GM10847 (cell line): ENCODE results near the gene PKDCC.

Experiments used
- POLR2A ChIP-seq: IDR thresholded peaks from 2 replicates; pipeline ENCODE4 v1.6.1; 2011; ENCODE audit not compliant: insufficient read length; ENCODE audit errors: extremely low read depth

The PKDCC gene

DNA sequence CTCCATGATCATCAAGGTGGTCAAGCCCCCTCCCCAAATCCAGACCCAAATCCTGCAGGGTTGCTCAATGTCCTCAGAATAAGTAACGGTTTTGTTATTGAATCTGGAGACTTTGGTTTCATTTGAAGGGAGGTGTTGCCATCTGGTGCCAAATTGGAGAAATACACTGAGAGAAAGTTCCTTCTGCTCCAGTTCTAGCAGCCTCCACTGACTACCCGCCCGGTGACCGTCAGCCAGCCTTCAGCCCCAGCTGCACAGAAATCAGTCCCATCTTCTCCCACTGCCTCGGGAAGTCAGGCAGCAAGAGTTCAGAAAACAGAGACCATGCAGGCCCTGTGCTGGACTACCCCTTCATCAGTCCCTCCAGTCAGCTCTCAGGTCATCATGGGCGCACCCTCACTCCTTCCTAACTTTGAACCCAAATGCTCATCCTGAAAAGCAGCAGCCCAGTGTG is 38.7 kb downstream of the PKDCC start:
- no peak for TF ChIP-seq POLR2A

DNA sequence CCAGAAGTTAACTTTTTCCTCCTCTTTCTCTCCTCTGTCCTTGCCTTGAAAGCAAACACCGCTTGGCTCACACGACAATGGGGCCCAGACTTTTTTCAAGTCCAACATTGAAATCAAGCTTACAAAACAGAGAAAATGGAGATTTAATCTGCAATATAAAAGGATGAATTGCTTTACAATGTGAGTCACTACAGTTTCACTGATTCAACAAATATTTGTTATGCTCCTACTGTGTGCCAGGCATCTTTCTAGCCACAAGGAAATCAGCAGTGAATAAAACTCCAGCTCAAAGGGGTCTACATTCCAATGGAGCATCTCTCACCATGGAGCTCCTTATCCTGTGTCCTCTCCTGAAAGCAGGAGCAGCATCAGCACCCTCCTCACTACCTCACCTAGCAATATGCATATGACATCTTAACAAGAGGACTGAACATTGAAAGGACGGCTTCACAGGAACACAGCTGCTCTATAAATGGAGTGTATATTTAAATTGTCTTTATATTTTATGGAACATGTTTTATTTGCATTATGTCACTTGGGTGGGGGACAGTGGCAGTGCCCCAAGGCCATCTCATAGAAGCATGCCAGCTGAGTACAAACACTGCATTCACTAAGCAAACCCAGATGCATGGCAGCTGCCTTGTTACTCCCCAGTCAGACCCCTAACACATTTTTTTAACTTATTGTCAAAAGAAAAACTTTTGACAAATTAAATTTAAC is 39.5 kb downstream of the PKDCC start:
- no peak for TF ChIP-seq POLR2A

DNA sequence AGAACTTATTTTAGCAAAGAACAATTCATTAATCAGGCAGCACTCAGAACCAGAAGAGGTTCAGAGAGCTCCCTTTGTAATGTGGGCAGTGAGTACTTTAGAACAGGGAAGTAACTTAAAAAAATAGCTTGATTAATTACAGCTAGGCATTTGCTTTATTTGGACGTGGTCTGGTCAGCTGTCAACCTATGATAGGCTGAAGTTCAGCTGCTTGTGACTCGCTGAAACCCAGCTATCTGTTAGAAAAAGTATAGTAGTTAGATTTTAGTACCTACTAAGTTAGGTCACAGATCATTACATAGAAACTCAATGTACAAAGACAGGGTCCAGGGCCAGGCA is 40.0 kb downstream of the PKDCC start:
- no peak for TF ChIP-seq POLR2A

DNA sequence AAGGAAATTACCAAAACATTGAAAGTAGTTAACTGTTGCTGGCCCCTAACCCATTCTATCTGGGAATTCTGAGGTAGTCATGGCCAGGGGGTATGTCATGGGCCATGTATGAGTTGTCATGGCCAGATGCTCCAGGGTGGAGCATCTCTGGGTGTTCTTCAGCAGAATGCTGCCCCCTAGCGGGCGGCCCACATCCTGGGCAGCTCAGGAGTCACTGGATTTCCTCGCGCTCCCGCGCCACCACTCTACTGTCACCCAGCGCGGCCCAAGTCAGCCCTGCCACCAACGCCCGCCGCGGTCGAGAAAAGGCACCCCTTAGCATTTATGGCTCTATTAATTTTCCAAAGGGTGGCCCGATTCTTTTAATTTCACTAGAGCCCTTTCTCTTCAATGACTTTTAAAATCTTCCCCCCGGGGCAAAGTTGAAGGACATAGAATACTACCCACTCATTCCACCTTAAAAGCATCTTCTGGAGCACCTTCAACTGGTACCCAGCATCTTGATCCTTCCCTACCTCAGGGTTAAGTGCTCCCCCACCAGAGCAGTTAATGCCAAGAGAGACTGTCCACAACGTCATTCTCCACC is 41.6 kb downstream of the PKDCC start:
- no peak for TF ChIP-seq POLR2A

DNA sequence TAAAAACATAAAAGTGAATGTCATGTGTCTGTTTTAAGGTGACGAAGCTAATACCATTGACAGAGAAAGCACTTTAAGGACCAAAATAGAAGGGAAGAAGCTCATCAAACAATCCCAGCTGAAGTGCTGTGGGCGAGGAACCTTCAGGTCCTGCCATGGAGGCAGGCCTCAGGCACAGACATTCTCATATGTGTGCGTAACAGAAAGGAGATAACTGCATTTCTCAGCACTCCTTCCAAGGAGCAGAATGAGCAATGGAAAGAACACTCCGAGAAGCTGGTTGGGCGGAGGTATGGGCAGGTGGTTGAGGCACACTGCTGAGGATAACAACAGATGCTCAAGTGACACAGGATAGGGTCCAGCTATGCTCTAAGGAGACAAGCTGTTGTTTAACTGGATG is 42.4 kb downstream of the PKDCC start:
- no peak for TF ChIP-seq POLR2A

DNA sequence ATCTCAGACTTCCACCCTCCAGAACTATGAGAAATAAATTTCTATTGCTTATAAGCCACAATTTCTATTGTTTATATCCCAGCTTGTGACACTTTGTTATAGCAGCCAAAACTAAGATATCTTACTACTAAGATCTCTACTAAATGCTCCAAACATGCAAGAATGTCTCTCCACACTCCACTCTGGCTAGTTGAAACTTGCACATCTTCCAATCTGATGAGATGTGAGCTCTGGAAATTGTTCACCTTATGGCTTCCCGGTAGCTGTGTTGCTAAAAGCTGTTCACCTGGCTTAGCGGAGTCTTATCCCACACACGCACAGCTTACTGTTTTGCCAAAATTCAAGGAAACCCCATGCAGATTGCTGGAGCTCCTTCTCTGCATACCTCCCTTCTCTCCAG is 43.9 kb downstream of the PKDCC start:
- TF ChIP-seq POLR2A: no peak

DNA sequence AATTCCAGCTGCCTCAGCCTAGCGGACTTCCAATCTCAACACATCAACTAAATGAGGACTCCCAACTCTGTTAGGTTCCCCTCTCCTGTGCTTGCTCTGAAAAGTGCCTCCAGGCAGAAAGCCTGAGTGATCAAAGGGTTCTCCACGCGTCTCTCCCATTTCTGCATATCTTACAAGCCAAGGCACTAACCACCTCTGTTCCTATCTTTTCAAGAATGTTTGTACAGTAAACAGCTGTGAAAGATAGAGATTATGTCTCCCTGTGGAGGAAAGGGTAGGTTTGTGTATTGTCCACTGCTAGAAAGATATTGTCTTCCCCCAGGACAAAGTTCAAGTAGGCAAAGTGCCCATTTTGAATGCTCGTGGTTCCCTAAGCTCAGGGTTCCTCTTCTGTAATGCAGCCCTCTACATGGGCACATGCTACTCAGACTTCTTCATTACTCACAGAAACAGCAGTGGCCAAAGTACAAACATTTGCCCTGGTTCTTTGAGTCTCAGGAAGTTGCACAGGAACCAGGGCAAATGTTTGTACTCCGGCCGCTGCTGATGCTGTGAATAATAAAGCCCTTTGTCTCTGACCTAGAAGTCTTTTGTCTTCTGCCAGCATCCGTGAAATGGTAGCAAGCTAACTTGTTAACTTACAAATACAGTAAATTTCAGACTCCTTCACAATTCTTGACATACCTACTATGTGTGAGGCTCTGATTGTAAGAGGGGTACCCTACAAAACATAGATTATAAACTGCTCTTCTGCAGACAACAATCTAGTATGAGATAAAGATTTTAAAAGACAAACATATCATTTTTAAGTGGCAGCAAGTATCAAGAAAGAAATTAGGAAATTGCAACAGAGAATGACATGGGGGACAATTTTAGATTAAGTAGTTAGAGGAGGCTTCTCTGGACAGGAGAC is 44.5 kb downstream of the PKDCC start:
- TF ChIP-seq POLR2A: no peak

DNA sequence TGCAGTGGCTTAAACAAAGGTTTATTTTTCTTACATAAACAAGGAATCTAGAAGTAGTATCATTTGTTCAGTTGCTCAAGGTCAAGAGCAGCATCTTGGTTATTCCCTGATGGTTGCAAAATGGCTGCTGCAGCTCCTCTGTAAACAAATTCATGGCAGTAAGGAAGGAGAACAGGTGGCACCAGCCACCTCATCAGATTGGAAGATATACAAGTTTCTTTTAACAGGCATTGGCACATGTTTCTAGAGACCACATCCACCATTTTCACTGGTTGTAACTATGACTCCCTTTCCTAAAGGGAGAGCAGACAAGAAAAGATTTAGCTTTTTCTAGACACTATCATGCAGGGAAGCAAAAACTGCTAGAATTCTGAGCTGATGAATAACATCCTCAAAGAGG is 46.3 kb downstream of the PKDCC start:
- TF ChIP-seq POLR2A: no peak

DNA sequence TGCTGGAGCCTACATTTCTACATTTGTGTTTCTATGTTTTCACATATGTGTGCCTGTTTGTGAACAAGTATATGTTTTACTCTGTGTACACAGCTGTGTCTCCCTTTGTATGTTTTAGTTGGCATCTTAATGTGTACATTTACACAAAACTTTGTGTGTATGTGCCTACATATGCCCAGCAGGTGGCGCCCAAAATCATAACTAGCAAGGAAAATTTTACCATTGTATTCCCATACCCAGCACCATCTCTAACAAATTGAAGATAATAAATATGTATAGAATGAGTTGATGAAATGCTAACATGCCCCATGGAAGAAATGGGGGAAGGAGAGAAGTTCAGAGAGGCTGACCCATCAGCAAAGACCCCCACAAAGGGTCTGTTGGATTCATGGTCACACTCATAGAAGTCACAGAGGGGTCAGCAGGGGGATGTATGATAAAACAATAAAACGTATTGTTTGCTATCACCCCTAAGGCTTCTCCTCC is 48.1 kb downstream of the PKDCC start:
- TF ChIP-seq POLR2A: no peak

DNA sequence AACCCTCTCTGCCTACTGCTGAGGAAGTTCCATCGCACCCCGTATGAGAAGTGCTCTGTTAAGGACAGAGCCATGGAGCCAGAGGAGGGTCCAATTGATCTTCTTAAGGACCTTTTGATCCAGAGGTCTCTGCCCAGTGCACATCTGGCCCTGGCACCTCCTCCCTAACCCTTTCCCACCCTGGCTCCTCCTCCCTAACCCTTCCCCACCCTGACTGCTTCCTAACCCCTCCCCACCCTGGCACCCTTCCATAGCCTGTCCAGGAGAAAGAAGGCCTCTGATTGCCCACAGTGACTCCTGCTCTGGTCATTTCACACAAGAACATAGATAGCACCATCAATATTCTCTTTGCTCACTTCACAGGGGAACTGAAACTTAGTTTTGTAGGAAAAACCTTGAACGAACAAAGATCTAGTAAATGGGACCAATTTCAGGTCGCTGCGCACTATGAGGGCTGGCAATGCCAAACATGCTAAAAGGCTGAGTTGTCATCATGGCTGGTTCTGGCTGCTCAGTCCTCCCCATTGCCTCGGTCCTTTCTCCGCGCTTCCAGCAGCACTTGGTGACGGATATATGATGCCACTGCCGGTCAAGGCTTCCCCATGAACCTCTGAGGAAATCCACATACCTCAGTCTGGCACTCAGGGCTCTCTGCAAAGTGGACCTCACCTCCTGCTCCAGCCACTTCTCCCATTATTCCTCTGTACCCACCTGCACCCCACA is 49.2 kb downstream of the PKDCC start:
- TF ChIP-seq POLR2A: no peak

DNA sequence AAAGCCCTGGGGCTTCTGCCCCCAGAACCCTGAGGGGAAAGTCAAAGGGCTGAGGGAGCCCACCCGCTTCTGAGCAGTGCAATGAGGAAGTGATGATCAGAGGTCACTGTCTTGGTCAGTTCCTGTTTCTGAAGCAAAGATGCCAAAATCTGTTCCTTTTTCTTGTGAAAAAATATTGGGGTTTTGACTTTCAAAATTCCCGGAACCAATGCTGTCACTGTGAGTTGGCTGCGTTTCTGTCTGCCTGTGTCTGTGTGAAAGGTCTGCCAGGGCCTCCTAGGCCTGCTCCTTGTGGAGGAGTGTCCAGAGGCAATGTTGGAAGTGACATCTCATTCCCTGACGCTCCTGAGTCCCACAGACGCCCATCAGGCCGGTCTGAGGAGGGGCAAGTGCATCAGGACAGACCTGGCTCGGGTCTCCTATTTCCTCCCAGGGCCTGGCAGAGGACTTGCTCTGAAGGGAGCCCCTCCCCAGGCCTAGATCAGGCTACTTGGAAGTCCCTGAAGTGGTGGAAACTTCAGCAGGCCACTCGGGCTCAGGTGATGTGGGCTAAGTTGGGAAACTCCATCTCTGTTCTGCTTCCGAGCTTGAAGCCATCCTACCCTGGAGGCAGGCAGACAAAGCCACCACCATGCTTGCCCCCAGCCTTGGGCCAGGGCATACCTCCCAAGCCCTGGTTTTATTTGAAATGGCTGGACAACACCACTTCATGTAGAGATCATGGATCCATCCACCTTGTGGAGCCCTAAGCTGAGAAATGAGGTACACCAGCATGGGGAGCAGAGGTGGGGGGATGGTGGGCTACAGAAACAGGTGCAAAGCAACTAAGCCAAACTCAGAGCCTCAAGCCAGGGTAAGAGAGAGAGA is 51.0 kb downstream of the PKDCC start:
- no peak for TF ChIP-seq POLR2A

DNA sequence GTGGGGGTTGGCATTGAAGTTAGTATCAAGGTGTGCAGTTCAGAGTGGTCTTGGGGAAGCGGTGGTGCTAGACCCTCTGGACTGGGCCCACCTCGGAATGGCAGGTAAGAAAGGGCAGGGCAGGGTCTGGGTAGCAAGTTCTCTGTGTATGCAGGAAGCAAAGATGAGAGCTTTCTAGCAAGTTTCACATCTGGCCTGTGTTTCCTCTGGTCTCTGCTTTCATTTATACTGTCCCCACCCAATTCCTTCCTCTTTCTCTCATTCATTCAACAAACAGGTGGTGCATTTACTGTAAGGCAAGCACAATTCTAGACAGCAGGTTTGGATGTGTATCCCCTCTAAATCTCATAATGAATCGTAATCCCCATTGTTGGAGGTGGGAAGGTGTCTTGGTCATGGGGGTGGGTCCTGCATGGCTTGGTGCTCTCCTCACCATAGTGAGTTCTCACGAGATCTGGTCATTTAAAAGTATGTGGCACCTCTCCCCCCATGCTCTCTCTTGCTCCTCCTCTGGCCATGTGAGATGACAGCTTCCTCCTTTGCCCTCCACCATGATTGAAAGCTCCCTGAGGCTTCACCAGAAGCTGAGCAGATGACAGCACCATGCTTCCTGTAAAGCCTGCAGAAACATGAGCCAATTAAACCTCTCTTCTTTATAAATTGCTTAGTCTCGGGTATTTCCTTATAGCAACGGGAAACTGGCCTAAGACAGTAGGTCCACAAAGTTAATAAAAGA is 51.8 kb downstream of the PKDCC start:
- no peak for TF ChIP-seq POLR2A

DNA sequence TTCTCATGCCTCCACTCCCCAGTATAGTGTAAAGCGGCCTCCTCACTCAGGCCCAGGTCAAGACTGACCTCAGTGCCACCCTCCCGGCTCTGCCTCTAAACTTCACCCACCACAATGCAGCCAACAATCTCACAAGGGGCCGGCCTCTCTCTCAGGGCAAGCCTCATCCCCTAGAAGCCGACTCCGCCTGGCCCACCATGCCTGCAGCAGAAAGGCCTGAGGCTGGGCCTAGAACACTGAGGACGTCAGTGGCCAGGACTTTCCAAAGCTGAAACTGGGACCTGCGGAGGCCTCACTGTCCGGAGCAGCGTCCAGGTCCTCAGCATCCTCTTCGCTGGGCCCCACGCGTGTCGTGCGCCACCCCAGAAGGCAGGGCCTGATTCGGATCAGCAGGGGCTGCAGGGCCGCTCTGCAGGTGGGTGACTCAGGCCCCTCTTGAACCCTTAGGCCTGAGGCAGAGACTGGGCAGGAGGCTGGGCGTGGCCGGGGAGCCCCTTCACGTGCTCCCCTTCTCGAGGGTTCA is 52.9 kb downstream of the PKDCC start:
- no peak for TF ChIP-seq POLR2A
